ENCODE measurements around the gene EEA1. TPM values are rescaled to one million over a fixed set of nuclear protein-coding genes. Genes with fewer than 3 reads are reported as not detected.
"Not testable (repeated sequence)": the region's sequence is repeated elsewhere in the genome, so short reads cannot be mapped to it uniquely, and the experiment has no call there.

Gene EEA1
- total RNA-seq, result 58.7 TPM
- long read RNA-seq, partial matches to known transcripts, result 71 of 100 reads
- long read RNA-seq, other reads (novel, unspliced or antisense), result 29 of 100 reads

DNA sequence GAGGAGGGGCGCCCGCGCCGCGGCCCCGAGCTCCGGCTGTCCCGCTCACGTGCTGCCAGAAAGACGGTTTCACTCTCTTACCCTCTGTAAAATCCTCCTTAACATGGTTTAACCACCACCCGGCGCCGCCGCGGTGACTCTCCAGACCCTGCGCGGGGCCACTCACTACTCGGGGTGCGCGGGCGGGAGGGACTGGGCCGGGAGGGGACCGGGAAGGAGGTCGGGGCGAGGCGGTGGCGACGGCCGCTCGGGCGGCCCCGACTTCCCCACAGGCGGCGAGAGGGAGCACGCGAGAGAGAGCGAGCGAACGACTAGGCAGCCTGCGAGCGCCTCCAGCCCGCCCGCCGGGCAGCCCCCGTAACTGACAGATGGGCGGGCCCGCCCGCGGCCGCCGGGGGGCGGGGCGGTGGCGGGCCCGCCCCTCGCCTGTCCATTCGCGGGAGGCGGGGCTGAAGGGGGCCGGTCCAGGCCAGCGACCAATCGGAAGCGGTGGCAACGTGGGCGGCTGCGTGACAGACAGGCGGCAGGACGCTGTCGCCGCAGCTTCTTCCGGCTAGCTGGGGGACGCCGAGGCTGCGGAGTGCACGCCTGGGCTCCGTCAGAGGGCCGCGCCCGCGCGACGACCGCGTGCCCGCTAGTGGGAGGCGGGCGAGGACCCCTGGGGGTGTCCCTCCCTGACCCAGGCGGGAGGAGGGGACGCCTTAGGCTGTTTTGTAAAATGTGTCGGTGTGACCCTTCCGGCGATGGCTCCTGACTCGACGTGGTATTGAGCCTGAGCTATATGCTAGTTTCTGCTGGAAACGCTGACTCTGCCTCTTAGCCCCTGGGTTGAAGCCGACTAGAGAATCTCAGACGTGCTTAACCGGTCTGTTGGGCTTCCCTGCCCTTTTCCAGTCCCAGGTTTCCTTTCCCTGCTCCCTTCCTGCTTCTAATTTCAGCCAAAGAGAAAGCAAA, at the start of gene EEA1:
Gene EEA1, minus strand, starts transcription at position 334 of the 954 bp plus-strand sequence. Its CDS starts 229 bp downstream, at position 105.
- peak; percentile 99 for DNase-seq (ENCODE audit: low spot score)

DNA sequence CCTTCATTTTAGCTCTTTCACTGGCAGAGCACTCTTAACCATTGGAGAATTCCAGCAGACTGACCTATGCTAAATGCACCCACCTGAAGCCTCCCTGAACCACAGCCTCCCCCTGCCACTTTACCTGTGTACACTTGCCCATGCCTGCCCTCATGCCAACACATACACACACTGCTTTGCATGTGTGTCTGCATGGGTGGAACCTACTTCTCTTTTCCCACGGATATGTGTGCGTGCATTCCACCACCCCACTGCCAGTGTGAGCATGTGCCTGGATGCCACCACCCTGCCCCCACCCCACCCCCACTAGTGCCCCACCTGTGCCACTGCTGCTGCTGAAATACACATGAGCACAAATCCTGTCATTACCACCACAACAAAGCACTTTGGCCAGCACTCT, 49.5 kb upstream of the EEA1 start:
- DNase-seq (ENCODE audit: low spot score), result no peak

DNA sequence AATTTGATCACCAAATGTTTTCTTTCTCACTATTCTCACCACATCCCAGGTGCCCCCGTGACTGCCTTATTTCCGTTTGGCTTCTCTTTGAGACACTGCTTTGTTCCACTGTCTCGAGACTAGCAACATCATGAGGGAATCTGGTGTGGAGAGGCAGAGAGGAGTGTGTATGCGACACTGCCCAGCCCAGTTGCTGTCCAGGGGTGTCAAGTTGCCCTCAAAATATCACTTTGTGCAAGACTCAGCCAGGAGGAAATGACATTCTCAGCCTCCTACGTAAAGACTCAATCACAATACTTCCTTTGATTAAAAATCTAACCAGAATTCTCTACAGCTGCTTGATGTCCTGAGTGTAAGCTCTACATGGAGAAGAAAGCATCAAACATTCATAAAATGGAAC, 48.2 kb upstream of the EEA1 start:
- no peak for DNase-seq (ENCODE audit: low spot score)

DNA sequence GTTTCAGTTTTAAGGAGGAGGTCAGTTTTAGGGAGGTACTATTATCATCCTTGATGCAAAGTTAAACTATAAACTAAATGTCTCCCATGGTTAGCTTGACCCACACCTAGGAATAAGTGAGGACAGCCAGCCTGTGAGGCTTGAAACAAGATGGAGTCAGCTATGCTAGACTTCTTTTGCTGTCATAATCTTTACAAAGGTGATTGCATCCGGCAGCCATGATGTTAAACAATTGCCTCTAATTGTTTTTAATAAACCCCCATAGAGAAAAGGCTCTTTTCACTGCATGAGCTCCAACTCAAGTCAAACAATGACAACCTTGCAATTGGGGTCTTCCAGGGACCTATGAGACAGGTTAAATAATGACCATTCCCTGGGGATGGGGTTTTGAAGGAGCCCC, 45.7 kb upstream of the EEA1 start:
- DNase-seq (ENCODE audit: low spot score), result no peak

DNA sequence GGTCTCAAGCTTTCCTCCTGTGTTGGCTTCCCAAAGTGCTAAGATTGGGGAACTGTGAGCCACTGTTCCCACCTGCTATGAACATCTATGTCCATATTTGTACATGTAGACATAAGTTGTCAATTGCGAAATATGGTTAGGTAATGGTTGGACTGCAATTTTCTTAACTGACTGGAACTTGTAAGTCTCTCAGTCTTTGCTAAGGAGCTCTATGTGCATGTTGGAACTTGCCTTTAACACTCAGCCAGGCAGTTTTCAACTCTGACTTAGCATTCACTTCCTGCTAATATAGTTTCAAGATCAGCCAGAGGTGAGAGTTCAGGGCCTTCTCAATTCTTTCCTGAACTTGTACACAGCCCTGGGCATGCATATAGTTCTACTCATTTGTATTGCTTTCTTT, 44.5 kb upstream of the EEA1 start:
- no peak for DNase-seq (ENCODE audit: low spot score)

DNA sequence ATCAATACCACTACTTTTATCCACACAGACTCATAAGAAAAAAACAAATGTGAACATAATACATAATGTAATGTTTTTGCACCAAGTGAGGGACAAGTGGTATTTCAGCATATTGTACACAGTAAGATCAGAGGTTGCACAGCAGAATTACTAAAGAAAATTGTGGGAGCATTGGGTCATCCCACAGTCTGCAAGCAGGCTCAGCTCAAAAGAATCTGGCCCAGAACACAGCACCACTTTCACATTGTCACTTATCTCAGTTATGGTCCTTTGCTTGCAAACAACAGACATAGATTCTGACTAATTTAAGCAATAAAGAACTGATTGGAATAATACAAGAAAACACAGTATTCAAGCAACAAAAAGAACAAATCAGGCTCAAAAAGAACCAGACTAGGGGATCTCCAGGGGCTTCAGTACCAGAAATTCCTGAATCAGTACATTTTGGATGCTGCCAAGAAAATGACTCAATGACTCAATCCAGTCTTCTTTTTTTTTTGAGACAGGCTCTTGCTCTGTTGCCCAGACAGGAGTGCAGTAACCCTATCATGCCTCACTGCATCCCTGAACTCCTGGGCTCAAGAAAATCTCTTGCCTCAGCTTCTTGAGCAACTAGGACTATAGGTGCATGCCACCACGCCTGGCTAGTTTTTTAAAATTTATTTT, 42.9 kb upstream of the EEA1 start:
- no peak for DNase-seq (ENCODE audit: low spot score)

DNA sequence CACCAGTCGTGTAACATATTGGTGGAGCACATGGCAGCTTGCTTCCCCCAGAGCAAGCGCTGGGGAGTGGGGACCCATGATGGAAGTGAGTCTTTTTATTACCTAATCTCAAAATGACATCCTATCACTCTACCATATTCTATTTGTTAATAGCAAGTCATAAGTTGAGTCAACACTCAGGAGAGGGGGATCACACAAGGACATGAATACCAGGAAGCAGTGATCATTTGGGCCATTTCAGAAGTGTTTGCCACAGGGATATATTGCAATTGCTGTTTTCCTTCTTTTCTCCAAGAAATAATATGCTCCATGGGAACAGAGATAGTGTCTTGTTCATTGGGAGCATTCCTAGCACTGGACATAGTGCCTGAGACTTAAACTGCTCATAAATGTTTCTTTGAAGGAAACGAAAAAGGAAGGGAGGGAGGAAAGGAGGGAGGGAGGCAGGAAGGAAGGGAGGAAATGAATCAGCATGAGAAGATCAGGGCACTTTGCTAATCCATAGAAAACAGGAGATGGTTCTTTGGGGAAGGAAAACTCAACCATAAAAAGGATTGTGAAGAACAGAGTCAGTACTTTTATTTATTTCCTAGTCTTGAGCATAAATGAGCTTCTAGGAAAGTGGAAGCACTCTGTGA, 39.2 kb upstream of the EEA1 start:
- no peak for DNase-seq (ENCODE audit: low spot score)

DNA sequence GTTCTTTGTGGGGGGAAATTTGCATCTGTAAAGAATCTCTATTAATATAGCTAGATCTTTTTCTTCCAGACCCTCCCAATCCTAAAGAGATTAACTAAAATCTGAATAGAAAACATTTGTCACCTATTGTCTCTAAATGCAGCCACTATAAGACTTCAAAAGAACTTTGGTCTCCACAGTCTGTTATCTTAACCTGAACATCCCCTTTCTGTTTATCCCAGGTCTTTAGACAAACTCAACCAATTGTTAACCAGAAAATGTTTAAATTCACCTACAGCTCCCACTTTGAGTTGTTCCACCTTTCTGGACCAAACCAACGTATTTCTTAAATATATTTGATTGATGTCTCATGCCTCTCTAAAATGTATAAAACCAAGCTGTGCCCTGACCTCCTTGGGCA, 35.3 kb upstream of the EEA1 start:
- not testable (repeated sequence) for DNase-seq (ENCODE audit: low spot score)

DNA sequence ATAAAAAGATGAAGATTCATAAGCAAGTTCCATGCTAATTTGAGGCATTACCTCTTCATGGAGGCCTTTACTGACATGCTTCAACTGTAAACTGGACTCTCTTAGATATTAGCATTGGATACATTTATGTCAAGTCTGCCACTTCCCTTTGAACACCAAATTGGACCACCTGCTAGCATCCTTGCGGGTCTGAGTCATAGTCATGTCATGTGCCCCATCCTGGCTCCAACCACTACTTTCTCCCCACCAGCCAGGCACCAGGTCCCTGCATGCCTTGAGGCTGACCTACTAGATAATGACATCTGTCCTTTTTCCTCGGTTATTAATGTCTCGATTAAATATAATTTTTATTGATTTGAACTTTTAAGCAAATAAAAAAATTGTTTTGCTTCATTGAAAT, 32.9 kb upstream of the EEA1 start:
- no peak for DNase-seq (ENCODE audit: low spot score)

DNA sequence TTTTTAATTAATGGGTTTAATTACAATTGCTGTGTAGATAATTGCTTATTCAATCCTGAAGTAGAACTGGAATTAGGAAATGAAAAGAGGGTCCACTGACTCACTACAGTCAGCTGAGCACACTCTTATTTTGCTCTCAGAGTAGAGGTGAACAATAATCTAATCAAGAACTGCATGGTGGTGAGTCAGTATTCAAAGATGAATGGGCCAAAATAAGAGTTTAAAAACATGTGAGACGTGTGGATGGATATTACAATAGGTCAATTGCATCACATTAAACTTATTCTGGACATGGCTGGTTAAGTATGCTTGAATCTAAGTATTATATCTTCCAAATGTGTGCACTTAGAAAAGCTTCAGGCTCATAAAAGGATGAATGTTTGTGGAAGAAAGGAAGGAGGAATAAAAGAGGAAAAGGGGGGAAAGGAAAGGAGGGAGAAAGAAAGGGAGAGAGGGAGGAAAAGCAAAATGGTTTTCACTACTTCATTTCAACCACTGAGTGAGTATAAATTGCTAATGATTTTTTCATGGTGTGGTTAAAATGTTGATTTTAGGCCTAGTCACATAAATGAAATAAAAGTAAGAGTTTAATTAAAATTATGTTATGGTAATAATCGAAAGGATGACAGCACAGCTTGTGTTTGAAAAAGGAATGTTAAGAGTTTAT, 27.0 kb upstream of the EEA1 start:
- no peak for DNase-seq (ENCODE audit: low spot score)

DNA sequence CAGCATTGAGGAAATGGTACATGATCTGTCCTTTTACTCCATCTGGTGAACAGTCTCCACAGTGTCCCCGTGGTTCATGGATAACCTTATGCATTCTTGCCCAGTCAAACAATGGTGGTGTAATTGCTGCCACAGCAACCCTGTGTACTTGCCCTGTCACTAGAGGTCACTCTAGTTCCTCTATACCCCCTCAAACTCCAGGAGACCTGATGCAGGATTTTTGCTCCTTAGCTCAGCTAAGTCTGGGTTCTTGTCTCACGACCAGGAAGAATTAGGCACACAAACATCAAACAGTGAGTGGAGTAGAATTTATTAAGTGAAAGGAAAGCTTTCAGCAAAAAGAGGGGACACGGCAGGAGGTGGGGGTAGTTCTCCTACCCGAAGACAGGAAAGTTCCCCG, 24.7 kb upstream of the EEA1 start:
- no peak for DNase-seq (ENCODE audit: low spot score)

DNA sequence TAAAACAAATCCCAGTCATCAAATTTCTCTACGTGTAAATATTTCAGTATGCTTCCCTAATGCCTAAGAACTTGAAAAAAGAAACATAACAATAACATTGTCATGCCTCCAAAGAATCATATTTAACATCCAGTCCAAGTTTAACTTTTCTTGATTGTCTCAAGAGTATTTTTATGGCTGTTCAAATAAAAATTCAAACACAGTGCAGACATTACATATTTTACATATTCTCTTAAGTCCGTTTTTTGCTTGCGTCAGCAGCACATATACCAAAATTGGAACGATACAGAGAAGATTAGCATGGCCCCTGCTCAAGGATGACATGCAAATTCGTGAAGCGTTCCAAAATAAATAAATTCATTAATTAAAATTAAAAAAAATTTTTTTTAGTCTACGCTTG, 23.3 kb upstream of the EEA1 start:
- no peak for DNase-seq (ENCODE audit: low spot score)

DNA sequence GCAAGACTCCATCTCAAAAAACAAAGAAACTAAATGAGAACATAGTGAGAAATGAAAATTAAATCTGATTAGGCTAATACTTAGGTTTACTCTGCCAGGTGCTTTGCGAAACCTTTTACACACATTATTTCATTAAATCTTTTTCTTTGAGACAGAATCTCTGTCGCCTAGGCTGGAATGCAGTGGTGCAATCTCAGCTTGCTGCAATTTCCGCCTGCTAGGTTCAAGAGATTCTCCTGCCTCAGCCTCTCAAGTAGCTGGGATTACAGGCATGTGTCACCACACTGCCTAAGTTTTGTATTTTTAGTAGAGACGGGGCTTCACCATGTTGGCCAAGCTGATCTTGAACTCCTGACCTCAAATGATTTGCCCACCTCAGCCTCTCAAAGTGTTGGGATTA, 21.9 kb upstream of the EEA1 start:
- no peak for DNase-seq (ENCODE audit: low spot score)

DNA sequence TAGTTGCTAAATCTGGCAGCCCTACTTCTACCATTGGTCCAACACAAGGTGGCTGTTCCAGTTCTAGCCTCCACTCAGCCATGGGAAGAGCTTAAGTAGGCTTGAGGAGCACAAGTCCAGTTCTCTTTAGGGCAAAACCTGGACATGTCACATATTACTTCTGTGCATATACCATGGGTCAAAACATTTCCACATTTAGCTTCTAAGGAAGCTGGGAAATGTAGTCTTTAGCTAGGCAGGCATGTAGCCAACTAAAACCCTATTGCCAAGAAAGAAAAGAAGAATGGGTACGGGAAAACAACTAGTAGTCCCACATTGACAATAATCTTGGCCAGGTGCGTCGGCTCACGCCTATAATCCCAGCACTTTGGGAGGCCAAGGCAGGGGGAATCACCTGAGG, 20.9 kb upstream of the EEA1 start:
- DNase-seq (ENCODE audit: low spot score), result no peak

DNA sequence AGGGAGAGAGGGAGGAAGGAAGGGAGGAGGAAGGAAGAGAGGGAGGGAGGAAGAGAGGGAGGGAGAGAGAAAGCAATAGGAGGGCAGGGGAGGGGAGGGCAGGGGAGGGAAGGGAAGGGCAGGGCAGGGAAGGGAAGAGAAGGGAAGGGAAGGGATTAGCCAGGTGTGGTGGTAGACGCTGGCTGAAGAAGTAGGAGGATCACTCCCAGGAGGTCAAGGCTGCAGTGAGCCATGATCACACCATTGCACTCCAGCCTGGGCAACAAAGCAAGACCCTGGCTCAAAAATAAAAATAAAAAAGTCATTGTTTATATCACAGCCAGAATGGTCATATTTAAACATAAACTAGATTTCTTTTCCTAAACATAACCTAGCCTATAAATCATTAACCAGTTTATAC, 20.4 kb upstream of the EEA1 start:
- no peak for DNase-seq (ENCODE audit: low spot score)

DNA sequence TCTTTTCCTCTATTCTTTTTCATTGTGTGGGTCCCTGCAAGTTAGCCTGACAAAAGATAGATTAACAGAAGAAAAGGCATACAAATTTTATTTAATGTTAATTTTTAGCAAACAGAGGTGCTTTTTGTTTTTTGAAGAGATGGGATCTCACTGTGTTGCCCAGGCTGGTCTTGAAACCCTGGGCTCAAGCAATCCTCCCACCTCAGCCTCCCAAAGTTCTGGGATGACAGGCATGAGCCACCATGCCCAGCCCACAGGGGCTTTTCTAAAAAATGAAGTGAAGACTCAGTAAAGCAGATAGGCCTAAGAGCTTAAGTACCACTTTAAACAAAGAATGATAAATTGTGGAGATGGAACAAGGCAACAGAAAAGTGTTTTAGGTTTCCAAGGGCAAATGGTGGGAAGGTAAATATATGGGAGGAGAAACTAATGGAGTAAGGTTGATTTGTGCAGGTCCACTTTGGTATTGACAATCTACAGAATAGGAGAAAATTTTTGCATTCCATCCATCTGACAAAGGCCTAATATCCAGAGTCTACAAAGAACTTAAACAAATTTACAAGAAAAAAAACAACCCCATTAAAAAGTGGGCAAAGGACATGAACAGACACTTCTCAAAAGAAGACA, 18.6 kb upstream of the EEA1 start:
- no peak for DNase-seq (ENCODE audit: low spot score)

DNA sequence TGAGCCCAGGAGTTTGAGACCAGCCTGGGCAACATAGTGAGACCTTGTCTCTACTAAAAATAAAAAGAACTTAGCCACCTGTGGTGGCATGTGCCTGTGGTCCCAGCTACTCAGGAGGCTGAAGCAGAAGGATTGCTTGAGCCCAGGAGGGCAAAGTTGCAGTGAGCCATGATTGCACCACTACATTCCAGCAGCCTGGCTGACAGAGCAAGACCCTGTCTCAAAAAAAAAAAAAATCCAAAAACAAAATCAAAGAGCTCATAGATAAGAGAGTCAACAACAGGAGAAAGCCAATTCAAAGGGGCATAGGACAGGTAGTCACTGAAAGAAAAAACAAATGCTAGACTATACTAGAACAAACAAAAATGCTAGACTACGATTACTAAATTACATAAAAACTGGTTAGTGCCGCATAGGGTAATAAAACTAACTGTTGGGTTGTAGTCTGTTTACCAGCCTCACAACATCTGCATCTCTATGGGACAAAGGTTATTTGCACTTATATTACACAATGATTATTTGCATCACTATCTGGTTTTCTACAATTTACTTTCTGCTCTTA, 16.6 kb upstream of the EEA1 start:
- DNase-seq (ENCODE audit: low spot score), result no peak

DNA sequence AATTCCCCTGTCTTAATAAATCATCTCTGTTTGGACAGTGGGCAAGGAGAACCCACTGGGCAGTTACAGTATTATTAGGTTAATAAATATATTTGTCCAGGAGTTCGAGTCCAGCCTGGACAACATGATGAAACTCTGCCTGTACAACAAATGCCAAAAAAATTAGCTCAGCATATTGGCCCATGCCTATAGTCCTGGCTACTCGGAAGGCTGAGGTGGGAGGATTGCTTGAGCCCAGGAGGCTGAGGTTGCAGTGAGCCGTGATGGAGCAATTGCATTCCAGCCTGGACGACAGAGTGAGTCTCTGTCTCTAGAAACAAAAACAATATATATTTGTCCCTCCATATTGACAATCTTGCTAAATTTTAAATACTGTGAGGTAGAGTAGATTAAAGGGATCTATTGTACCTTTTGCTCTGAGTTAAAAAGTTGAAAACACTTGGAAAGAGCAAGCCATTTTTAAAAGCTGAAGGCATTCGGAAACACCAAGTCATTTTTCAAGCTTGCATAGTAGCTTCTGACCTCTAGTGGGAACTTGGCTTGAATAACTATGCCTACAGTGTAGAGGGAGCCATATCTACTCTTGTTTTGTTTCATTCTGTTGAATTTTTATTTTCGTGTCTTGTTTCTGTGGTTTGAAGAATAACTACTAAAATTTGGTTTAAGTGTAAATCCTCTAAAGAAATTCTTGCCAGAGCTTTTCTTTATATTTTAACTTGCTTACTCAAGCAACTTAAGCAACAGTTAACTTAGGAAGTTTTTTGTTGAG, 14.6 kb upstream of the EEA1 start:
- no peak for DNase-seq (ENCODE audit: low spot score)

DNA sequence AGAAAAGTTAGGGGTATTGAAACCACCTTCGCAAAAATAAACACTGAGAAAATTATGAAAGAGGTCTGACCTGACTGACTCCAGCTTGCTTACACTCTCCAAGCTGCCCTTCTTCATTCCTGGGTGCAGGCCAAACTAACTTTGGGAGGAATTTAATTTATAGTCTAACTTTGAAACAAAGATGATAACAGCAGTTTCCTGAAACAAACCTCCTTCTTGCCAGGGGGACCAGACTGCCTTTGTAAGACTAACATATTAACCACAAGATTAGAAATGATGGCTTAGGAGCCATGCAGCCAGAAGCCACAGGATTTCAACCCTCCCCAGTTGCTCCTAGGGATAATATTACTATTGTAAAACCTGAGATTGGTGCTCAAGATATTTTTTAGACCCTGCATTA, 13.8 kb upstream of the EEA1 start:
- DNase-seq (ENCODE audit: low spot score), result no peak

DNA sequence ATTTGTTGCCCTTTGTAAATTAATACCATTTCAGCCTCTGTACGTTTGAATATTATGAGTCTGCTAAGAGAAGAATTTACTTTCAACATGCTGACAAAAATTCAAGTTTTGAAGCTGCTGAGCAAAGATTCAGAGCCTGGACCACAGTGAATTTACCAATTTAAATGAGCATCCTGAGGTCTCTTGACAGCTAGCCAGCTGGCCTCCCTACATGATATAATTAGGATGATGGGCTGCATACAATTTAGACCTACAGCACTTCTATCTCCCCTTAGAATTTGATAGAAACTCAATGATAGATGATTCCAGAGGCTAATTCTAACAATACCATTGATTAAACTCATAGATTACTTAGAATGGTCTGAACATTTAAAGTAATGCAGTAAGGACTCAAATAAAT, 10.0 kb upstream of the EEA1 start:
- no peak for DNase-seq (ENCODE audit: low spot score)
